ENCODE results near the gene ANKS1B. TPM values are rescaled to one million over a fixed set of nuclear protein-coding genes. Genes with fewer than 3 reads are reported as not detected.

Gene ANKS1B
- total RNA-seq, 1 experiment from 2014 or later: 9.7 TPM

DNA sequence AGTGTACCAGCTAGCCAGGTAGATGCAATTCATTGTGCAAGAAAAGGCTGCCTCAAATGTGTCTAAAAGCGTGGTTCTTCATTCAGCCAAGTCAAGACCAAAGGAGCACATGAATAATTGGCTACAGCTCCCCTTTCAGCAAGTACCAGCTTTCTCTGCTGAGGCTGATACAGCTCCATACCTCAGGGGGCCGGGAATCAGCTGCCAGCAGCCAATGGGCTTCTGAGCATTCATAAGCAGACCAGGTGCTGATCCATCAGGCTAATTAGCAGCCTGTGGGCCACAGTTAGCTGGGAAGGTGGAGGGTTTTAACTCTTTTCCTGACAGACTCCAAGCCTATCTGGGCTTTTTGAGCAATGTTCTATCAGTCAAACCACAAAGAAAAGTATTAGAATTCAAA lies 1075.0 kb downstream of the ANKS1B start:
- Histone ChIP-seq H3K27me3 (ENCODE audit: control insufficient read depth, insufficient read depth, low read length) (peaks cover 6% of the 10 kb centered on the region; the same call in 1 of the 2 replicates), H3K4me1 (ENCODE audit: control insufficient read depth, insufficient read depth, low read length) (no peaks in the 10 kb centered on the region), H3K27ac (ENCODE audit: low read length) (no peak overlapping the region), H3K4me3 (ENCODE audit: low read depth in 2 of 2, low read length in 2 of 2) (no peak overlapping the region), H3K9me3 (ENCODE audit: control insufficient read depth, insufficient read depth, low read depth, low read length) (no peaks in the 10 kb centered on the region), H3K36me3 (ENCODE audit: control insufficient read depth, insufficient read depth, low read length) (no peaks in the 10 kb centered on the region)
- ATAC-seq (no peak), DNase-seq (ENCODE audit: low read depth, low spot score) (no peak)
- in situ Hi-C loops (cut with HindIII; ENCODE audit: low pct_unique_long_range_greater_than_20kb, low sequenced_read_pairs): no loop called here
- no TSS peak for BruUV-seq (replicated peaks)
- CTCF ChIA-PET: no interaction called here
- intact Hi-C loops (cut with micrococcal nuclease; ENCODE audit: unreplicated experiment): no loop called here
- POLR2A ChIA-PET: no interaction called here
- TF ChIP-seq, protein P1, sequence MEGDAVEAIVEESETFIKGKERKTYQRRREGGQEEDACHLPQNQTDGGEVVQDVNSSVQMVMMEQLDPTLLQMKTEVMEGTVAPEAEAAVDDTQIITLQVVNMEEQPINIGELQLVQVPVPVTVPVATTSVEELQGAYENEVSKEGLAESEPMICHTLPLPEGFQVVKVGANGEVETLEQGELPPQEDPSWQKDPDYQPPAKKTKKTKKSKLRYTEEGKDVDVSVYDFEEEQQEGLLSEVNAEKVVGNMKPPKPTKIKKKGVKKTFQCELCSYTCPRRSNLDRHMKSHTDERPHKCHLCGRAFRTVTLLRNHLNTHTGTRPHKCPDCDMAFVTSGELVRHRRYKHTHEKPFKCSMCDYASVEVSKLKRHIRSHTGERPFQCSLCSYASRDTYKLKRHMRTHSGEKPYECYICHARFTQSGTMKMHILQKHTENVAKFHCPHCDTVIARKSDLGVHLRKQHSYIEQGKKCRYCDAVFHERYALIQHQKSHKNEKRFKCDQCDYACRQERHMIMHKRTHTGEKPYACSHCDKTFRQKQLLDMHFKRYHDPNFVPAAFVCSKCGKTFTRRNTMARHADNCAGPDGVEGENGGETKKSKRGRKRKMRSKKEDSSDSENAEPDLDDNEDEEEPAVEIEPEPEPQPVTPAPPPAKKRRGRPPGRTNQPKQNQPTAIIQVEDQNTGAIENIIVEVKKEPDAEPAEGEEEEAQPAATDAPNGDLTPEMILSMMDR (IDR thresholded peaks at IDR 0.05): no peak
- no peak for TF ChIP-seq POLR2AphosphoS5 (IDR thresholded peaks at IDR 0.05; ENCODE audit: low read depth, low read length)
- no peak for TF ChIP-seq SIN3A (IDR thresholded peaks at IDR 0.05; ENCODE audit: borderline replicate concordance, insufficient read depth, low read depth, low read length)
- TF ChIP-seq, protein P2, sequence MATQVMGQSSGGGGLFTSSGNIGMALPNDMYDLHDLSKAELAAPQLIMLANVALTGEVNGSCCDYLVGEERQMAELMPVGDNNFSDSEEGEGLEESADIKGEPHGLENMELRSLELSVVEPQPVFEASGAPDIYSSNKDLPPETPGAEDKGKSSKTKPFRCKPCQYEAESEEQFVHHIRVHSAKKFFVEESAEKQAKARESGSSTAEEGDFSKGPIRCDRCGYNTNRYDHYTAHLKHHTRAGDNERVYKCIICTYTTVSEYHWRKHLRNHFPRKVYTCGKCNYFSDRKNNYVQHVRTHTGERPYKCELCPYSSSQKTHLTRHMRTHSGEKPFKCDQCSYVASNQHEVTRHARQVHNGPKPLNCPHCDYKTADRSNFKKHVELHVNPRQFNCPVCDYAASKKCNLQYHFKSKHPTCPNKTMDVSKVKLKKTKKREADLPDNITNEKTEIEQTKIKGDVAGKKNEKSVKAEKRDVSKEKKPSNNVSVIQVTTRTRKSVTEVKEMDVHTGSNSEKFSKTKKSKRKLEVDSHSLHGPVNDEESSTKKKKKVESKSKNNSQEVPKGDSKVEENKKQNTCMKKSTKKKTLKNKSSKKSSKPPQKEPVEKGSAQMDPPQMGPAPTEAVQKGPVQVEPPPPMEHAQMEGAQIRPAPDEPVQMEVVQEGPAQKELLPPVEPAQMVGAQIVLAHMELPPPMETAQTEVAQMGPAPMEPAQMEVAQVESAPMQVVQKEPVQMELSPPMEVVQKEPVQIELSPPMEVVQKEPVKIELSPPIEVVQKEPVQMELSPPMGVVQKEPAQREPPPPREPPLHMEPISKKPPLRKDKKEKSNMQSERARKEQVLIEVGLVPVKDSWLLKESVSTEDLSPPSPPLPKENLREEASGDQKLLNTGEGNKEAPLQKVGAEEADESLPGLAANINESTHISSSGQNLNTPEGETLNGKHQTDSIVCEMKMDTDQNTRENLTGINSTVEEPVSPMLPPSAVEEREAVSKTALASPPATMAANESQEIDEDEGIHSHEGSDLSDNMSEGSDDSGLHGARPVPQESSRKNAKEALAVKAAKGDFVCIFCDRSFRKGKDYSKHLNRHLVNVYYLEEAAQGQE (IDR thresholded peaks at IDR 0.05; ENCODE audit: insufficient read depth in 1 of 2, low read depth in 2 of 2, low read length in 1 of 2): no peak
- TF ChIP-seq TCF7L2 (IDR thresholded peaks at IDR 0.05; ENCODE audit: low read depth, low read length): no peak

GRCh38 chr12:98908866-98909265 lies 1075.9 kb downstream of the ANKS1B start:
- ATAC-seq: no peak
- no peaks in the 10 kb centered on the region for H3K9me3 ChIP-seq (ENCODE audit: control insufficient read depth, insufficient read depth, low read depth, low read length)
- in situ Hi-C loops (cut with HindIII; ENCODE audit: low pct_unique_long_range_greater_than_20kb, low sequenced_read_pairs) (no loop called here), intact Hi-C loops (cut with micrococcal nuclease; ENCODE audit: unreplicated experiment) (no loop called here)
- no peak overlapping the region for H3K27ac ChIP-seq (ENCODE audit: low read length)
- H3K27me3 ChIP-seq (ENCODE audit: control insufficient read depth, insufficient read depth, low read length): peaks cover 6% of the 10 kb centered on the region; the same call in 1 of the 2 replicates
- ChIA-PET POLR2A (no interaction called here), CTCF (no interaction called here)
- H3K36me3 ChIP-seq (ENCODE audit: control insufficient read depth, insufficient read depth, low read length): no peaks in the 10 kb centered on the region
- no TSS peak for BruUV-seq (replicated peaks)
- H3K4me3 ChIP-seq (ENCODE audit: low read depth in 2 of 2, low read length in 2 of 2): no peak overlapping the region
- DNase-seq (ENCODE audit: low read depth, low spot score): no peak
- H3K4me1 ChIP-seq (ENCODE audit: control insufficient read depth, insufficient read depth, low read length): no peaks in the 10 kb centered on the region
- TF ChIP-seq SIN3A (IDR thresholded peaks at IDR 0.05; ENCODE audit: borderline replicate concordance, insufficient read depth, low read depth, low read length) (no peak), POLR2AphosphoS5 (IDR thresholded peaks at IDR 0.05; ENCODE audit: low read depth, low read length) (no peak), TCF7L2 (IDR thresholded peaks at IDR 0.05; ENCODE audit: low read depth, low read length) (no peak)
- TF ChIP-seq, protein P1 (IDR thresholded peaks at IDR 0.05): no peak
- TF ChIP-seq, protein P2 (IDR thresholded peaks at IDR 0.05; ENCODE audit: insufficient read depth in 1 of 2, low read depth in 2 of 2, low read length in 1 of 2): no peak
